Measurements from ENCODE around the gene RALA.
"Not testable (repeated sequence)": the region's sequence is repeated elsewhere in the genome, so short reads cannot be mapped to it uniquely, and the experiment has no call there.

Gene RALA

GRCh38 chr7:39647816-39648215, 24.4 kb downstream of the RALA start:
- no peak for DNase-seq (ENCODE audit: low read depth)

DNA sequence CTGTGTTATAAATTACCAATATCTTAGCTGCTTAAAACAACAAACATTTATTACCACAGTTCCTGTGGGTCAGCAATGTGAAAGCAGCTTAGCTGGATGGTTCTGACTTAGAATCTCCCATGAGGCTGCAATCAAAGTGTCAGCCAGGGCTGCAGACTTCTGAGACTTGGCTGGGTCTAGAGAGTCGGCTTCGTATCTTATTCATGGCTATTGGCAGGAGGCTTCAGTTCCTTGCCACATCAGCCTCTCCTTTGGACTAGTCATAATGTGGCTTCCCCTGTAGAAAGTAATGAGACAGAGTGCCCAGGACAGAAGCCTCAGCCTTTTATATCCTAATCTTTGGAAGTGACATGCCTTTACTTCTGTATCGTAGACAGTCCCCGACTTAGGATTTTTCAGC, 27.3 kb downstream of the RALA start:
- DNase-seq (ENCODE audit: low read depth) = no peak

DNA sequence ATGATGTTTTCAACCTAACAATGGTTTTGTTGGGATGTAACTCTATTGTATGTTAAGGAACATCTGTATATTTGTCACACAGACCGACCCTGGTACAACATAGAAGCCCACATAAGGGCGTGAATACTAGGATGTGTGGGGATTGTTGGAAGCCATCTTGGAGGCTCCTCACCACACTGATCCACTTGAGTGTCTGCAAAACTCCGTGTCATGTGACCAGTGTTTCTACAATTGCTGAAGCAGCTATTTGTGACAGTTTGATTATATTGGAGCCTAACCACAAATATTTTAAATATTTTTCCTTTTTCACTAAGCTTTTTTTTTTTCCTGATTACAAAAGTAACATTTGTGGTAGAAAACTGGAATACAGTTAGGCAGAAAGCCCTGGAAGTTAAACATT, 27.9 kb downstream of the RALA start:
- no peak for DNase-seq (ENCODE audit: low read depth)

DNA sequence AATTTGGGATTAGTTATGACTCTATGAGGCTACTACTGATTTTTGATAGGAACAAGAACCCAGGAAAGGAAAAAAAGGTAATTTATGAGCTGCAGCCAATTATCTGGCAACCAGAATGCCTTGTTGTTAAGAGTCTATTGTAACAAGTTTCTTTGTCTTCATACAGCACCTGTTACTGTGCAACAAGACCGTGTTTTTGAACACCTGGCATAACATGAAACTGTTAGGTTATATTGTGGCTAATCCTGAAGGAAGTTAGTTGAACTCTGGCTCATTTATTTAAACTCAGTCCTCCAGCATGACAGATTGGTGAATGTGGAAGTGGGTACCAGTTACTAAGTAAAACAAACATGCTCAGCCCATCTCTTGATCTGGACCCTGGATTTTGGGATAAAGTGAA, 33.0 kb downstream of the RALA start:
- DNase-seq (ENCODE audit: low read depth) = no peak

DNA sequence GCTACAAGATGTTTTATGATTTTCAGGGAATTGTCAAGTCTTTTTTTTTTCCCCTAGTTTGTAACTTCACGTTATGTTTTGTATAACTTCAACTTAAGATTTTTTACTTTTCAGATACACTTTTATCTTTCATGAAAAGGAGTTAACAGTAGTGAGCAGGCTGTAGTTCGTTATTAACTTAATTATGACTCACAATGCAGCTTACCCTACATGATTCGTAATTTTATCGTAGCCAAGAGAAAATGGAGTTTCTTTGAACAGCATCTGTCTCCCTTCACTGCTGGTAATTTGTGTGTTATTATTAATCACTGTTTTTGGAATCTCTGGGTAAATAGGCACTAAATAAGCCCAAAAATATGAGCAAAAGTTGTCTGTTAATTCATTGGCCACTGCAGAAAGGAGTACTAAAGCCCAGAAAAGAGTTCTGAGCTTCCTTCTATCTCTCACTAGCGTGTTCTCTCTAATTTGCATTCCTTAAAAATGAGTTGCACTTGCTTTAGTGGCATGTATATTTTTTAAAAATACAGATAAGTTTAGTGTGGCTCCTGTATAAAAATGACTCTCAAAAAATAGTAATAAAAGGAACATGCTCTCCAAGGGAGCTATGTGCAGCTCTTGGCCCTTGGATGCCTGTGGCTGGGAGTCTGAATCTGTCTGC, 36.1 kb downstream of the RALA start:
- no peak for DNase-seq (ENCODE audit: low read depth)

DNA sequence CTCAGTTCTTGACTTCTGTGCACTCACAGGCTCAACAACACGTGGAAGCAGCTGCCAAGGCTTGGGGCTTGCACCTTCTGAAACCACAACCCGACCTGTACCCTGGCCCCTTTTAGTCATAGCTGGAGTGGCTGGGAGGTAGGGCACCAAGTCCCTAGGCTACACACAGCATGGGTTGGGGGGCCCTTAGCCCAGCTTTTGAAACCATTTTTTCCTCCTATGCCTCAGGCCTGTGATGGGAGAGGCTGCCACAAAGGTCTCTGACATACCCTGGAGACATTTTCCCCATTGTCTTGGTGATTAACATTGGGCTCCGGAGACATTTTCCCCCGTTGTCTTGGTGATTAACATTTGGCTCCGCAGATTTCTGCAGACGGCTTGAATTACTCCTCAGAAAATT, 38.6 kb downstream of the RALA start:
- DNase-seq (ENCODE audit: low read depth) = no peak

- DNase-seq (ENCODE audit: low read depth) = no peak
Measured at GRCh38 chr7:39663263-39663662, 39.9 kb downstream of the RALA start.

GRCh38 chr7:39664057-39664456, 40.7 kb downstream of the RALA start:
- no peak for DNase-seq (ENCODE audit: low read depth)

DNA sequence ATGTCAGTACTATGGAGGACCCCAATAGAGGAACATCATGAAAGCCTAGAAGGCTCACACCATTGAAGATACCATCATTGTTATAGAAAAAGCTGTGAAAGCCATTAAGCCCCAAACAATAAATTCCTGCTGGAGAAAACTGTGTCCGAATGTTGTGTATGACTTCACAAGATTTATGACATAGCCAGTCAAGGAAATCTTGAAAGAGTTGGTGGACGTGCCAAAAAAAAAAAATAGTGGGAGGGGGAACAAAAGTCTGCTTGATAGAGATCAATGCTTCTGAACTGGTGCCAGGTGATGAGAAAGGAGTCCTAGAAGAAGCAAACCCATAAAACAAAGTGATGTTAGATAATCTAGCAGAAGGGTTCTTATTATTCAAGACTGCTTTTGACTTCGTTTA, 41.2 kb downstream of the RALA start:
- DNase-seq (ENCODE audit: low read depth) = no peak

DNA sequence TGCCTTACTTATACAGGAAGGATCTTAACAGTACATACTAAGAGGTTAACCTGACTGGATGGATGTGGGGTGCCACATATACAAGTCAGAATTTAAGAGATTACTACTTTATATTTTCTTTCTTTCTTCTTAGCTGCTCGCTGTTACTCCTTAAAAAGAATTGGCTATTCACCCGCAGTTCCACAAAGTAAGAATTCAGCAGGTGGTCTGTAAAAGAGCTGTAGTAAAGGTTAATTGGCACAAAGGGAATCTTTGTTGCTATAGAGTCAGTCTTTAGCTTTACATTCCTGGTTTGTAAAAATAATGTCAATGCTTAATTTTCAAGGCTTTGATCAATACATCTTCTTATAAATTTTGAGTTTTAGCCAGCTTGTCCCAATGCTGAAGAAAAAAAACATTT, 43.2 kb downstream of the RALA start:
- DNase-seq (ENCODE audit: low read depth) = no peak

- DNase-seq (ENCODE audit: low read depth) = no peak
Measured at GRCh38 chr7:39667341-39667923, 44.1 kb downstream of the RALA start.

DNA sequence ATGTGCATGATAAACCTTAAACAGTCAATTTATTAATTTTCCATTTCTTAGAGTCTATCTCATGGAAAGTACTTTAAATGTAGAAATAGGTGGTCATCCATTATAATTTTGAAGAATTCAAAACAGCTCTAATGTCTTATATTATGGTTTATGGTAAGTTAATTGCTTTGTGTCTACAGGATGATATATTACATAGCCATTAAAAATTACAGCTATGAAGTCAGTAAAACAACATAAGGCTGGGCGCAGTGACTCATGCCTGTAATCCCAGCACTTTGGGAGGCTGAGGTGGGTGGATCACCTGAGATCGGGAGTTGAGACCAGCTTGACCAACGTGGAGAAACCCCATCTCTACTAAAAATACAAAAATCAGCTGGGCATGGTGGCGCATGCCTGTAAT, 44.9 kb downstream of the RALA start:
- not testable (repeated sequence) for DNase-seq (ENCODE audit: low read depth)

- DNase-seq (ENCODE audit: low read depth) = no peak
Measured at GRCh38 chr7:39670052-39670451, 46.7 kb downstream of the RALA start.

DNA sequence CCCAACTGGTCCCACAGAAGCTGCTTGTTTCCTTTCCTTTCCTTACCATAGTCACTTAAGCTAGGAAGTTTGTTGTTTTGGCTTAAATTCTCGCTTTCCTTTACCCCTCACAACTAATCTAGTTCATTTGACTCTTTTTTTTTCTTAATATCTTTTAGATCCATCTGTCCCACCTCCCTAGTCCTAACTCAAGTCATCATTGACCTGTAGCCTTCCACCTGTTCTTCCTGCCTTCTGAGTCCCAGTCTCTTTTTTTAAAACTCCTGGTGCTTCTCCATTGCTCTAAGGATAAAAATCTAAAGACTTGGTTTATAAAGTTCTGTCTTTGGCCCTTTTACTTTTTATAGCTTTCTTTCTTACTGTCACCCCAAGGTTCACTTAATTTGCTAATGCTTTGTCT, 47.6 kb downstream of the RALA start:
- DNase-seq (ENCODE audit: low read depth) = no peak

DNA sequence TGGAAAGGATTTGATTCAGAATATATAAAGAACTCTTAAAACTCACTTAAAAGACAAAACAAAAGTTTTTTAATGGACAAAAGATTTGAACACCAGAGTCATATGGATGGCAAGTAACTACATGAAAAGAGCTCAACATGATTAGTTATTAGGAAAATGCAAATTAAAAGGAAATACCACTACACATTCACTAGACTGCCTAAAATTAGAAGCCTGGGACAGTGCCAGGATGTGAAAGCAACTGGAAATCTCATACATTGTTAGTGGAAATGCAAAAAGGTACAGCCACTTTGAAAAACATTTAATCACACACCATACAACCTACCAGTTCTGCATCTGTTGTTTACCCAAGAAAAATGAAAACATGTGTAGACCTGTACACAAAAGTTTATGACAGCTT, 48.8 kb downstream of the RALA start:
- no peak for DNase-seq (ENCODE audit: low read depth)

- no peak for DNase-seq (ENCODE audit: low read depth)
Measured at GRCh38 chr7:39673868-39674267, 50.5 kb downstream of the RALA start.

GRCh38 chr7:39674406-39674805, 51.0 kb downstream of the RALA start:
- no peak for DNase-seq (ENCODE audit: low read depth)

GRCh38 chr7:39676346-39676745, 53.0 kb downstream of the RALA start:
- DNase-seq (ENCODE audit: low read depth) = no peak

DNA sequence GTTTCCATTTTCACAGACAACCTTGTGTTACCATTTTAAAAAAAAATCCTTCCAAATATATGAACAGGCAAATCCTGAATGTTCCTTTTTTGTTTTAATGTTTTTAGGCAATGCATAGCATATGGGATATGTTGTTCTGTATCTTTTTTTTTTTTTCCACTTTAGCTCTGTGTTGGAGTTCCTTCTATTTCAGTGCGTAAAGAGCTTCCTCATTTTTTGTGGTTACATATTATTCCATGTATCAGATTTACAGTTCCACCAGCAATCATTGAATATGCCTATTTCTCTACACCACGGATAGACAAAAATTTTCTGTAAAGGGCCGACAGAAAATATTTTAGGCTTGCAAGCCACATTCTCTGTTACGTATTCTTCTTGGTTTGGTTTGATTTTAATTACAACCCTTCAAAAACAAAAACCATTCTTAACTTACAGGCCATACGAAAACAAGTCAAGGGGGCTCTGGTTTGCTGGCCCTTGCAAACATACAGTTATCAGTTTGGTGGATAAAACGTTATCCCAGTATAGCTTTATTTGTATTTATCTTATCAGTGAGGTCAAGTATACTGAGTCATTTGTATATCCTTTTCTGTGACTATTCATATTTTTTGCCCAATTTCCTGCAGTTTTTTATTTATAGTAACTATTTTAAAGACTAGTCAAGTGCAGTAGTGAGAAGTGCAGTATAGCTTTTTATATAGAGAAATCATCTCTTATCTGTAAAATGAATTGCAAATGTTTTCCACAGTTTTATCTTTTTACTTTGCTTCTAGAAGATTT, 55.7 kb downstream of the RALA start:
- DNase-seq (ENCODE audit: low read depth) = no peak

DNA sequence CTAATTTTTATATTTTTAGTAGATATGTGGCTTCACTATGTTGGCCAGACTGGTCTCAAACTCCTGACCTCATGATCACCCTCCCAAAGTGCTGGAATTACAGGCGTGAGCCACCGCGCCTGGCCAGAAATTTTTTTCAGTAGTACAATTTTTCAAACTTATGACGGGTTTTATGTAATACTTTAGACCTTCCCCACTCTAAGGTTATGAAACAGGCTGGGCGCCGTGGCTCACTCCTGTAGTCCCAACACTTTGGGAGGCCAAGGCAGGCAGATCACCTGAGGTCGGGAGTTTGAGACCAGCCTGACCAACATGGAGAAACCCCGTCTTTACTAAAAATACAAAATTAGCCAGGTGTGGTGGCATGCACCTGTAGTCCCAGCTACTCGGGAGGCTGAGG, 56.5 kb downstream of the RALA start:
- DNase-seq (ENCODE audit: low read depth) = not testable (repeated sequence)

DNA sequence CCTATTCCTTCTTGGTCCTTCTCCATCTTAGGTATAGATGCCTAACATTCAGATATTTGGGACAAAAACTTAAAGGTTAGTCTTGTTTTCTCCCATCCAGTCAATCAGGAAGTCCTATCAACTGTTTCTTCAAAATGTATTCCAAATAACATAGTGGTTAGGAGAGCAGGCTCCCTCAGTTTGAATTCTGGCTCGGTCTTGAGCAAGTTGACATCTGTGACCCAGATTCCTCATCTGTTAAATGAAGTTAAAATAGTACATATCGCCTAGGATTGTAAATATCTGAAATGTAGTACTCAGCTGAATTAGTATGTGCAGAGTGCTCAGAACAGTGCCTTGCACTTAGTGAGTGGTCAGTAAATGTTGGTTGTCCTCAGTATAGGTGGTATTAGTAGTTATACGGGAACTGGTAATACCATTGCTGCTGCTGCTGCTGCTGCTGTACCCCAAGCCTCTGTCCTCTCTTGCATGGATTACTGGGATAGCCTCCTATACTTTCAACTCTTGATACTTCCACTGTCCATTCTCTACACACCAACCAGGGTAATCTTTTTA, 58.6 kb downstream of the RALA start:
- no peak for DNase-seq (ENCODE audit: low read depth)

- no peak for DNase-seq (ENCODE audit: low read depth)
Measured at GRCh38 chr7:39683216-39683845, 60.0 kb downstream of the RALA start.

Data from activated T-cell treated with anti-CD3 and anti-CD28 coated beads for 1 hour (primary cell).